ENCODE data around the gene SAP30BP. TPM values are rescaled to one million over a fixed set of nuclear protein-coding genes. Genes with fewer than 3 reads are reported as not detected.

Gene SAP30BP
- total and polyA plus RNA-seq, 2 of the 13 experiments (the other 11 are each of a cell fraction or from before 2014, with no cell fraction given), result 67.7 to 99.4 TPM

DNA sequence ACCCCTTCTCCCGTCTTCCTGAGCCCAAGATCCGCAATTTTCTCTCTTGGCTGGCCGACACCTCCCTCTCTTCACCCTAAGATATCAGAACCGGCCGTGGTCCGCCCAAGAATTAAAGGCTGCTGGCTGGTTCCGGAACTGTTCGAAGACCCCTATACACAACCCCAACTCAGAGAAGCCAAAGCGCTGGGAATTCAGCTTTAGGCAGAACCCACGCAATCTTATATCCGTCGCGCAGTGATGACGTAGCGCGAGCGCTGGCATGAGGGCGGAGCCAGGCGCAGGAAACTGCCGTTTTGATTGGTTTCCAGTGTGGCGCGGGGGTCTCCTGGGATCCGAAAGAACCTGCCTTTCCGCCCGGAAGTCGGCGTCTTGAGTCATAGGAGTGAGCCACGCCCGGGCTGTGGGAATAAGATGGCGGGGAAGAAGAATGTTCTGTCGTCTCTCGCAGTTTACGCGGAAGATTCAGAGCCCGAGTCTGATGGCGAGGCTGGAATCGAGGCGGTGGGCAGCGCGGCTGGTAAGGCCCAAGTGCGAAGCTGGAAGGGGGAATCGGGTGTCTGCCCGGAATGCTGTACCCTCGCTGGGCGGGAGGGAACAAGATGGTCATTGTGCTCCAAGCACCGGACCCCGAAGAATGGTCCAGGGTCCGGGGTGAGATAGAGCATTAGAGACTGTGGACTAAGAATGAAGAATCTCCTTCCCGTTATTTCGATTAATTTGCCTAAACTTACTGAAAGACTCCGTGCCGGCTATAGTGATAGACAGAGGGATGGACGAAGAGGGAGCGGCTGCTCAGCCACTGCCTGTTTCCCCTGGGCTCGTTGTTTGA lies at the start of gene SAP30BP, which contains the start of gene RECQL5 (continued):
- TF ChIP-seq THAP7 (CRISPR knock-in tag; IDR thresholded peaks at IDR 0.05) (no peak), PRDM10 (CRISPR knock-in tag; IDR thresholded peaks at IDR 0.05; ENCODE audit: low read depth) (no peak), YEATS2 (CRISPR knock-in tag; IDR thresholded peaks at IDR 0.05; ENCODE audit: borderline replicate concordance) (peak; percentile 91; the same call in 1 of the 2 replicates), TCF7 (IDR thresholded peaks at IDR 0.05; ENCODE audit: low read depth) (no peak), HNRNPL (IDR thresholded peaks at IDR 0.05; ENCODE audit: low read depth, low read length) (peak; percentile 72; the same call in 1 of the 2 replicates), TFDP1 (CRISPR knock-in tag; IDR thresholded peaks at IDR 0.05; ENCODE audit: borderline replicate concordance) (peak; percentile 62; the same call in 1 of the 2 replicates), SIN3A (IDR thresholded peaks at IDR 0.05; ENCODE audit: borderline replicate concordance, low read depth, low read length) (no peak), KMT2B (CRISPR knock-in tag; IDR thresholded peaks at IDR 0.05) (peak; percentile 94), ZMYM4 (CRISPR knock-in tag; IDR thresholded peaks at IDR 0.05) (peak; percentile 87; the same call in 1 of the 2 replicates), RBM22 (optimal IDR thresholded peaks at IDR 0.05; ENCODE audit: low read length) (peak; percentile 28), ZNF205 (CRISPR knock-in tag; IDR thresholded peaks at IDR 0.05) (peak; percentile 11; the same call in 1 of the 2 replicates), ZNF616 (CRISPR knock-in tag; IDR thresholded peaks at IDR 0.05; ENCODE audit: low read depth) (no peak), KDM5B (CRISPR knock-in tag; IDR thresholded peaks at IDR 0.05; ENCODE audit: borderline replicate concordance) (peak; percentile 70; the same call in 1 of the 2 replicates), ZNF253 (CRISPR knock-in tag; IDR thresholded peaks at IDR 0.05; ENCODE audit: borderline replicate concordance) (peak; percentile 18; the same call in 1 of the 2 replicates), CREB1 (IDR thresholded peaks at IDR 0.05) (peak; percentile 99), CREB1 (CRISPR knock-in tag; IDR thresholded peaks at IDR 0.05) (peak; percentile 100), ZNF143 (CRISPR knock-in tag; IDR thresholded peaks at IDR 0.05) (peak; percentile 92)
- TF ChIP-seq, protein P1, sequence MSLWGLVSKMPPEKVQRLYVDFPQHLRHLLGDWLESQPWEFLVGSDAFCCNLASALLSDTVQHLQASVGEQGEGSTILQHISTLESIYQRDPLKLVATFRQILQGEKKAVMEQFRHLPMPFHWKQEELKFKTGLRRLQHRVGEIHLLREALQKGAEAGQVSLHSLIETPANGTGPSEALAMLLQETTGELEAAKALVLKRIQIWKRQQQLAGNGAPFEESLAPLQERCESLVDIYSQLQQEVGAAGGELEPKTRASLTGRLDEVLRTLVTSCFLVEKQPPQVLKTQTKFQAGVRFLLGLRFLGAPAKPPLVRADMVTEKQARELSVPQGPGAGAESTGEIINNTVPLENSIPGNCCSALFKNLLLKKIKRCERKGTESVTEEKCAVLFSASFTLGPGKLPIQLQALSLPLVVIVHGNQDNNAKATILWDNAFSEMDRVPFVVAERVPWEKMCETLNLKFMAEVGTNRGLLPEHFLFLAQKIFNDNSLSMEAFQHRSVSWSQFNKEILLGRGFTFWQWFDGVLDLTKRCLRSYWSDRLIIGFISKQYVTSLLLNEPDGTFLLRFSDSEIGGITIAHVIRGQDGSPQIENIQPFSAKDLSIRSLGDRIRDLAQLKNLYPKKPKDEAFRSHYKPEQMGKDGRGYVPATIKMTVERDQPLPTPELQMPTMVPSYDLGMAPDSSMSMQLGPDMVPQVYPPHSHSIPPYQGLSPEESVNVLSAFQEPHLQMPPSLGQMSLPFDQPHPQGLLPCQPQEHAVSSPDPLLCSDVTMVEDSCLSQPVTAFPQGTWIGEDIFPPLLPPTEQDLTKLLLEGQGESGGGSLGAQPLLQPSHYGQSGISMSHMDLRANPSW (CRISPR knock-in tag; IDR thresholded peaks at IDR 0.05; ENCODE audit: borderline replicate concordance), result peak; percentile 53
